ENCODE data around the gene PCYT1B. TPM values are rescaled to one million over a fixed set of nuclear protein-coding genes. Genes with fewer than 3 reads are reported as not detected.
"Not testable (repeated sequence)": the region's sequence is repeated elsewhere in the genome, so short reads cannot be mapped to it uniquely, and the experiment has no call there.

PCYT1B gene
- total and polyA plus RNA-seq, 4 experiments from 2014 or later, result not detected

DNA sequence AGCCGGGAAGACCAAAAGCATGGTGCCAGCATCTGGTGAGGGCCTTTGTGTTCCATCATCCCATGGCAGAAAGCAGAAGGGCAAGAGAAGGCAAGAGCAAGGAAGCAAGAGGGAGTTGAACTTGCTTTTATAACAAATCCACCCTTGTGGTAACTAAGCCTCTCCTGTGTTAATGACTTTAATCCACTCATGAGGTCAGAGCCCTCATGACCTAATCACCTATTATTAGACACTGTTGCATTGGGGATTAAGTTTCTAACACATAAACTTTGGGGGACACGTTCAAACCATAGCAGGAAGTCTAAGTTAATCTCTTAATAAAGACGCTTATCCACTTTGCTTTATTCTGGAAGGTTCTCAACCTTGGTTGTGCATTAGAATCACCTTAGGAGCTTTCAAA, 12.5 kb upstream of the PCYT1B start:
- Histone ChIP-seq H3K4me3 (ENCODE audit: low read length in 2 of 2) (no peak overlapping the region), H3K36me3 (ENCODE audit: insufficient read depth, low read length) (no peaks in the 10 kb centered on the region), H3K27me3 (ENCODE audit: insufficient read depth, low read length) (no peaks in the 10 kb centered on the region), H3K4me1 (ENCODE audit: insufficient read depth, low read length) (no peaks in the 10 kb centered on the region), H3K9me3 (ENCODE audit: control insufficient read depth in 1 of 2, low read length in 2 of 2) (no peaks in the 10 kb centered on the region), H3K27ac (ENCODE audit: low read depth, low read length) (no peak overlapping the region)
- no peak overlapping the region for H3K27ac Mint-ChIP-seq
- intact Hi-C loops (cut with micrococcal nuclease), result no loop called here
- no peaks in the 10 kb centered on the region for H3K27me3 Mint-ChIP-seq
- no peak overlapping the region for H3K4me3 Mint-ChIP-seq
- H3K36me3 Mint-ChIP-seq, result no peaks in the 10 kb centered on the region
- no peaks in the 10 kb centered on the region for H3K4me1 Mint-ChIP-seq
- ChIA-PET CTCF (ENCODE audit: partially characterized antibody) (no interaction called here), POLR2A (ENCODE audit: partially characterized antibody) (no interaction called here)
- no peak for DNase-seq
- H3K9me3 Mint-ChIP-seq, result no peaks in the 10 kb centered on the region

DNA sequence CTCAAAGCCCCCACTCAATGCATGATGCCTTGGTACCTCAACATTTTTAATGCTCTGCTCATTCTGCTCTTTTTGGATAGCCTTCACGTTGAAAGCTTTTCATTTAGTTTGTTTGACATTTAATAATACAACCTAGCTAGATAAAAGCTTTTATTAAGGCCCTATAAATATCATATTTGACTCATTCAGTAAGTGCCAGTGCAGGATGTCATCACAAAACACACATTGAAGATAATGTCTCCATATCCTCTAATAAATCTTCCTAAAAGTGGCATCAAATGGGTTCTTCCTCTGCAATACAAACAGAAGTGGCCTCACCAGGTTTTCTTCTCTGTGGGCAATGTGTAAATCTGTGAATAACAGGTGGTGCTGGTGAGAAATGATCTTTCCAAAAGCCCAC, 12.0 kb upstream of the PCYT1B start:
- H3K4me1 Mint-ChIP-seq, result no peaks in the 10 kb centered on the region
- DNase-seq, result no peak
- H3K27me3 ChIP-seq (ENCODE audit: insufficient read depth, low read length), result no peaks in the 10 kb centered on the region
- intact Hi-C loops (cut with micrococcal nuclease), result no loop called here
- H3K27ac ChIP-seq (ENCODE audit: low read depth, low read length), result no peak overlapping the region
- H3K27me3 Mint-ChIP-seq, result no peaks in the 10 kb centered on the region
- no peaks in the 10 kb centered on the region for H3K9me3 Mint-ChIP-seq
- no peaks in the 10 kb centered on the region for H3K36me3 Mint-ChIP-seq
- no peaks in the 10 kb centered on the region for H3K36me3 ChIP-seq (ENCODE audit: insufficient read depth, low read length)
- H3K4me3 ChIP-seq (ENCODE audit: low read length in 2 of 2), result no peak overlapping the region
- H3K4me1 ChIP-seq (ENCODE audit: insufficient read depth, low read length), result no peaks in the 10 kb centered on the region
- H3K4me3 Mint-ChIP-seq, result no peak overlapping the region
- no peak overlapping the region for H3K27ac Mint-ChIP-seq
- ChIA-PET CTCF (ENCODE audit: partially characterized antibody) (interaction anchor here (1.3 kb wide), 1 partner anchor 17 kb away, joined by 5 read pairs; no protein-coding TSS in a partner anchor), POLR2A (ENCODE audit: partially characterized antibody) (no interaction called here)
- H3K9me3 ChIP-seq (ENCODE audit: control insufficient read depth in 1 of 2, low read length in 2 of 2), result no peaks in the 10 kb centered on the region

DNA sequence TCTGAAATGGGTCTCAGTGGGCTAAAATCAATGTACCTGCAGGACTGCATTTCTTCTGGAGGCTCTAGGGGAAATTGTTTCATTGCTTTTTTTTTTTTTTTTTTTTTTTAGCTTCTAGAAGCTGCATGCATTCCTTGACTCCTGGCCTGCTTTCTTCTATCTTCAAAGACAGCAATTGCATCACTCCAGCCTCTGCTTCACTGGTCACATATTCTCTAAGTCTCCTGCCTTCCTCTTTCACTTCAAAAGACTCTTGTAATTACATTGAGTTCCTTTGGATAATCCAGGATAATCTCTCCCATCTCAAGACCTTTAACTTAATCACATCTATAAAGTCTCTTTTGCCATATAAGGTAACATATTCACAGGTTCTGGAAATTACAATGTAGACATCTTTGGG, 11.3 kb upstream of the PCYT1B start:
- Histone ChIP-seq H3K4me1 (ENCODE audit: insufficient read depth, low read length) (no peaks in the 10 kb centered on the region), H3K27ac (ENCODE audit: low read depth, low read length) (no peak overlapping the region), H3K4me3 (ENCODE audit: low read length in 2 of 2) (no peak overlapping the region), H3K36me3 (ENCODE audit: insufficient read depth, low read length) (no peaks in the 10 kb centered on the region), H3K9me3 (ENCODE audit: control insufficient read depth in 1 of 2, low read length in 2 of 2) (no peaks in the 10 kb centered on the region), H3K27me3 (ENCODE audit: insufficient read depth, low read length) (no peaks in the 10 kb centered on the region)
- H3K36me3 Mint-ChIP-seq, result no peaks in the 10 kb centered on the region
- ChIA-PET CTCF (ENCODE audit: partially characterized antibody) (interaction anchor here (1.3 kb wide), 1 partner anchor 18 kb away, joined by 5 read pairs; no protein-coding TSS in a partner anchor), POLR2A (ENCODE audit: partially characterized antibody) (no interaction called here)
- no peaks in the 10 kb centered on the region for H3K4me1 Mint-ChIP-seq
- intact Hi-C loops (cut with micrococcal nuclease), result no loop called here
- no peaks in the 10 kb centered on the region for H3K9me3 Mint-ChIP-seq
- no peak overlapping the region for H3K4me3 Mint-ChIP-seq
- H3K27me3 Mint-ChIP-seq, result no peaks in the 10 kb centered on the region
- H3K27ac Mint-ChIP-seq, result no peak overlapping the region
- no peak for DNase-seq

GRCh38 chrX:24657671-24658386, 10.7 kb upstream of the PCYT1B start:
- no peak overlapping the region for H3K4me3 ChIP-seq (ENCODE audit: low read length in 2 of 2)
- POLR2A ChIA-PET (ENCODE audit: partially characterized antibody), result no interaction called here
- Mint-ChIP-seq H3K9me3 (no peaks in the 10 kb centered on the region), H3K36me3 (no peaks in the 10 kb centered on the region), H3K27me3 (no peaks in the 10 kb centered on the region), H3K4me3 (no peak overlapping the region), H3K27ac (no peak overlapping the region), H3K4me1 (no peaks in the 10 kb centered on the region)
- H3K27me3 ChIP-seq (ENCODE audit: insufficient read depth, low read length), result no peaks in the 10 kb centered on the region
- no peak for DNase-seq
- H3K27ac ChIP-seq (ENCODE audit: low read depth, low read length), result no peak overlapping the region
- intact Hi-C loops (cut with micrococcal nuclease), result no loop called here
- CTCF ChIA-PET (ENCODE audit: partially characterized antibody), result interaction anchor here (1.3 kb wide), 1 partner anchor 19 kb away, joined by 5 read pairs; no protein-coding TSS in a partner anchor
- no peaks in the 10 kb centered on the region for H3K4me1 ChIP-seq (ENCODE audit: insufficient read depth, low read length)
- H3K36me3 ChIP-seq (ENCODE audit: insufficient read depth, low read length), result no peaks in the 10 kb centered on the region
- no peaks in the 10 kb centered on the region for H3K9me3 ChIP-seq (ENCODE audit: control insufficient read depth in 1 of 2, low read length in 2 of 2)

- H3K36me3 ChIP-seq (ENCODE audit: insufficient read depth, low read length); H3K9me3 ChIP-seq (ENCODE audit: control insufficient read depth in 1 of 2, low read length in 2 of 2); H3K4me1 ChIP-seq (ENCODE audit: insufficient read depth, low read length); H3K9me3 Mint-ChIP-seq; H3K4me3 Mint-ChIP-seq; H3K27ac ChIP-seq (ENCODE audit: low read depth, low read length); H3K27me3 ChIP-seq (ENCODE audit: insufficient read depth, low read length); H3K27ac Mint-ChIP-seq; H3K27me3 Mint-ChIP-seq; H3K4me1 Mint-ChIP-seq; intact Hi-C loops (cut with micrococcal nuclease); DNase-seq; POLR2A ChIA-PET (ENCODE audit: partially characterized antibody); H3K36me3 Mint-ChIP-seq; H3K4me3 ChIP-seq (ENCODE audit: low read length in 2 of 2): not testable (repeated sequence)
- CTCF ChIA-PET (ENCODE audit: partially characterized antibody), result interaction anchor here (0.8 kb wide), 1 partner anchor 9 kb away, joined by 4 read pairs; no protein-coding TSS in a partner anchor
These were observed 8.5 kb upstream of the PCYT1B start for GRCh38 chrX:24655679-24656078.

DNA sequence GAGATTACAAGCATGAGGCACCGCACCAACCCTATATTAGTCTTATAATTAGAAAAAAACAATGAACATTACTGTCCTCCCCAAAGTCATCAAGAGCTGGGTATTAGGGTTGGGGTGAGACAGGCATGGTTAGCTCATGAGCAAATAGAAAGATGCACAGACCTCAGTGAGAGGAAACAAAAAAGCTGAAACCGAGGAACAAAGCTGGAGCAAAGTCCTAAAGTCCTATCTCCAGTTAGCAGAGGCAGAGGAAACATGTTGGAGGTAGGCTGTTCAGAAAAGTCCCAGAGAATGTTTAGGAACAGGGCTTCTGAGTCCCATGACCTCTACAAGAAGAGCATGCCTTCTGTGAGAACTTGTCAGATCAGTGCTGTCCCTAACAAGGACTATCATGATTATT, 4.6 kb upstream of the PCYT1B start:
- H3K9me3 Mint-ChIP-seq, result no peaks in the 10 kb centered on the region
- H3K27ac Mint-ChIP-seq, result no peak overlapping the region
- Histone ChIP-seq H3K27ac (ENCODE audit: low read depth, low read length) (no peak overlapping the region), H3K4me3 (ENCODE audit: low read length in 2 of 2) (no peak overlapping the region), H3K36me3 (ENCODE audit: insufficient read depth, low read length) (no peaks in the 10 kb centered on the region), H3K27me3 (ENCODE audit: insufficient read depth, low read length) (no peaks in the 10 kb centered on the region), H3K9me3 (ENCODE audit: control insufficient read depth in 1 of 2, low read length in 2 of 2) (no peaks in the 10 kb centered on the region), H3K4me1 (ENCODE audit: insufficient read depth, low read length) (peaks cover 7% of the 10 kb centered on the region)
- intact Hi-C loops (cut with micrococcal nuclease), result no loop called here
- H3K4me3 Mint-ChIP-seq, result no peak overlapping the region
- H3K36me3 Mint-ChIP-seq, result no peaks in the 10 kb centered on the region
- H3K27me3 Mint-ChIP-seq, result peaks cover 9 to 11% of the 10 kb centered on the region in 2 donors
- no peak for DNase-seq
- ChIA-PET POLR2A (ENCODE audit: partially characterized antibody) (no interaction called here), CTCF (ENCODE audit: partially characterized antibody) (no interaction called here)
- peaks cover 6 to 11% (median 10%) of the 10 kb centered on the region in 4 donors for H3K4me1 Mint-ChIP-seq

DNA sequence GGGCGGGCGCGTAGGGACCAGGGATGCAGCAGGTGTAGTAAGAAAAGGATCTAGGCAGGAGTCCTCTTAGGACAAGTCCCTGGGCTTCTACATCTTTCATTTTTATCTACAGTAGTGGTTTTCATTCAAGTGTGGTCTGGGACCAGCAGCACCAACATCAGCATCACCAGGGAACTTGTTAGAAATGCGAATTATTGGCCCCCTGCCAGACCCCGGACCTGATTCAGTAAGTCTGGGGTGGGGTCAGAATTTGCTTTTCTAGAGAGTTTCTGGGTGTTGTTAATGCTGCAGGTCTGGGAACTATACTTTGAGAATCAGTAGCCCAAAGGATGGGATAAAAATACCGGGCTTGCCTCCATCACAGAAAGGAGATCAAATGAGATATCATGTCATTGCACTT, 1.3 kb upstream of the PCYT1B start:
- intact Hi-C loops (cut with micrococcal nuclease), result no loop called here
- ChIA-PET CTCF (ENCODE audit: partially characterized antibody) (no interaction called here), POLR2A (ENCODE audit: partially characterized antibody) (no interaction called here)
- H3K36me3 Mint-ChIP-seq, result no peaks in the 10 kb centered on the region
- H3K27ac Mint-ChIP-seq, result no peak overlapping the region
- H3K4me3 ChIP-seq (ENCODE audit: low read length in 2 of 2), result no peak overlapping the region
- H3K27me3 ChIP-seq (ENCODE audit: insufficient read depth, low read length), result no peaks in the 10 kb centered on the region
- H3K27ac ChIP-seq (ENCODE audit: low read depth, low read length), result no peak overlapping the region
- no peak for DNase-seq
- H3K4me1 ChIP-seq (ENCODE audit: insufficient read depth, low read length), result peaks cover 9% of the 10 kb centered on the region
- H3K4me1 Mint-ChIP-seq, result peaks cover 10 to 15% (median 12%) of the 10 kb centered on the region in 4 donors
- H3K9me3 ChIP-seq (ENCODE audit: control insufficient read depth in 1 of 2, low read length in 2 of 2), result no peaks in the 10 kb centered on the region
- peaks cover 11% of the 10 kb centered on the region in 2 donors for H3K27me3 Mint-ChIP-seq
- no peaks in the 10 kb centered on the region for H3K36me3 ChIP-seq (ENCODE audit: insufficient read depth, low read length)
- no peak overlapping the region for H3K4me3 Mint-ChIP-seq
- no peaks in the 10 kb centered on the region for H3K9me3 Mint-ChIP-seq

Measured in CD4-positive, alpha-beta memory T cell (primary cell).